Neutrophil (primary cell): ENCODE measurements around the gene NDUFAF3.
A peak's percentile ranks its signal among the peaks of the same experiment; 100 is the strongest.

Experiments used
- H3K27ac ChIP-seq: fragments of 200-600 bp; sonication (generic); 2 replicates; pipeline ENCODE4 v1.5.1; 2016; ENCODE audit warnings: mild to moderate bottlenecking, moderate library complexity
- H3K27me3 ChIP-seq: fragments of 200-600 bp; sonication (generic); 2 replicates; pipeline ENCODE4 v1.6.0; 2016; ENCODE audit warnings: mild to moderate bottlenecking
- H3K36me3 ChIP-seq: fragments of 200-600 bp; sonication (generic); 2 replicates; pipeline ENCODE4 v1.5.1; 2017
- H3K4me1 ChIP-seq, 2 experiments: fragments of 200-600 bp in 1 of 2; sonication (generic) in 1 of 2; 1 replicate in 1 of 2; 2 replicates in 1 of 2; pipeline versions ENCODE4 v1.5.1 to v1.6.1; 2013 to 2016; ENCODE audit warnings: low read depth in 1 of 2, low read length in 1 of 2, mild to moderate bottlenecking in 1 of 2, moderate library complexity in 1 of 2; ENCODE audit not compliant: control insufficient read depth in 1 of 2, insufficient read depth in 1 of 2
- H3K4me3 ChIP-seq, 2 experiments: fragments of 200-600 bp in 1 of 2; sonication (generic) in 1 of 2; 1 replicate in 1 of 2; 2 replicates in 1 of 2; pipeline ENCODE4 v1.5.1; 2013 to 2016; ENCODE audit warnings: low read depth in 1 of 2, low read length in 1 of 2, mild to moderate bottlenecking in 1 of 2, moderate library complexity in 1 of 2
- H3K9me3 ChIP-seq: fragments of 200-600 bp; sonication (generic); 2 replicates; pipeline ENCODE4 v1.5.1; 2016
- TF ChIP-seq, protein P1 (sequence below): fragments of 200-600 bp; sonication (generic); IDR thresholded peaks from 2 replicates; pipeline ENCODE4 v1.5.1; 2016; ENCODE audit warnings: antibody characterized with exemption

Gene NDUFAF3

DNA sequence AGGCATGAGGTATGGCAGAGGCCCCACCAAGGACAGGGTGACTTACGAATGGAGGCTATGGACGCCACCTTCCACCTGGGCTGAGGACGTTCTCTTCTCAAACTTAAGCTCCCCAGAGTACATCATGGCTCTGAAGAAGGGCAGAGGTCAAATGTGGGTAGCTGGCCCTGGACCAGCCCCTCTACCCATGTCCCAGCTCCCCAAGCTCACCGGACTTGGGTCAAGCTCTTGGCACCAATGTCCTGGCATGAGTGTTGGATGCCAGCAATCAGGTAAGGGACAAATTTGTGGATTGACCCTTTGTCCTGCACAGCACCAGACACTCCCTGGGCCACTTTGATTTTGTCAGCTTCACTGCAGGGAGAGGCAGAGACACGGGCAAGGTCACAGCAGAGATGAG, 2.5 kb downstream of the NDUFAF3 start:
- Histone ChIP-seq H3K4me3 (no peak overlapping the region), H3K27me3 (no peaks in the 10 kb centered on the region), H3K36me3 (peaks cover 36% of the 10 kb centered on the region), H3K4me1 (peaks cover 36 to 41% of the 10 kb centered on the region in 2 experiments), H3K27ac (no peak overlapping the region), H3K9me3 (no peaks in the 10 kb centered on the region)
- TF ChIP-seq, protein P1, sequence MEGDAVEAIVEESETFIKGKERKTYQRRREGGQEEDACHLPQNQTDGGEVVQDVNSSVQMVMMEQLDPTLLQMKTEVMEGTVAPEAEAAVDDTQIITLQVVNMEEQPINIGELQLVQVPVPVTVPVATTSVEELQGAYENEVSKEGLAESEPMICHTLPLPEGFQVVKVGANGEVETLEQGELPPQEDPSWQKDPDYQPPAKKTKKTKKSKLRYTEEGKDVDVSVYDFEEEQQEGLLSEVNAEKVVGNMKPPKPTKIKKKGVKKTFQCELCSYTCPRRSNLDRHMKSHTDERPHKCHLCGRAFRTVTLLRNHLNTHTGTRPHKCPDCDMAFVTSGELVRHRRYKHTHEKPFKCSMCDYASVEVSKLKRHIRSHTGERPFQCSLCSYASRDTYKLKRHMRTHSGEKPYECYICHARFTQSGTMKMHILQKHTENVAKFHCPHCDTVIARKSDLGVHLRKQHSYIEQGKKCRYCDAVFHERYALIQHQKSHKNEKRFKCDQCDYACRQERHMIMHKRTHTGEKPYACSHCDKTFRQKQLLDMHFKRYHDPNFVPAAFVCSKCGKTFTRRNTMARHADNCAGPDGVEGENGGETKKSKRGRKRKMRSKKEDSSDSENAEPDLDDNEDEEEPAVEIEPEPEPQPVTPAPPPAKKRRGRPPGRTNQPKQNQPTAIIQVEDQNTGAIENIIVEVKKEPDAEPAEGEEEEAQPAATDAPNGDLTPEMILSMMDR = no peak

DNA sequence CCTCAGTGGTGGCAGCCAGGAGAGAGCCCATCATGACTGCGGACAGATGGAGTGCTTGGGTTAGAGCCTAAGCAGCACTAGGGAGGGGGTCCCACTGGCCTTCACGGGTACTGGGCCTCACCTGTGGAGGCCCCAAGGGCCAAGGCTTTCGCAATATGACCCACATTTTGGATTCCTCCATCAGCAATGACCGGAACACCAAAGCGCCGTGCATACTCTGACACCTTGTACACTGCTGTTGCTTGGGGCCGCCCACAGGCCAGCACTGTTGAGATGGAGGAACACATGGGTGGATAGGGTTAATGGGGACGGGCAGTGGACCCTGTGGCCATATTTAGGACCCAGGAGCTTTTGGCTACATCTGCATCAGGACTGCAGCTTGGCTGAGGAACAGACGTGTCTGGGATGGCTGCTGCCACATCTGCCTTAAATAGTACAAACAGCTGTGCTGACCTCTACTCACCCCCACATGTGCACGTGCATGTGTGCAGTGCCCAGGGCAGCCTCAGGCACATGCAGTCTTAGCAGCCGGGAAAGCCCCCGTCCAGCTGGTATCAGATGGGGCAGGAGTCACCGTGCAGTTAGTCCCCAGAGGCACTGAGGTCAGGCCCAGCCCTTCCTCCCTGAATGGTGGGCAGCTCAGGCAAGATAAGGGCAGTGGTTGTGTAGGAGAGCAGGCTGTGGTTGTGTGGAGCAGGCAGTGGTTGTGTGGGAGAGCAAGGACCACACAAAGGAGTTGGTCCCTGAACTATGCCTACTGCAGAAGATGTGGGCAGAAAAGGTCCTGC, 3.3 kb downstream of the NDUFAF3 start:
- Histone ChIP-seq H3K27me3 (no peaks in the 10 kb centered on the region), H3K4me1 (peaks cover 31 to 37% of the 10 kb centered on the region in 2 experiments), H3K36me3 (peaks cover 36% of the 10 kb centered on the region), H3K9me3 (no peaks in the 10 kb centered on the region), H3K4me3 (no peak overlapping the region), H3K27ac (peak overlapping the region; percentile 1)
- TF ChIP-seq, protein P1 = no peak

DNA sequence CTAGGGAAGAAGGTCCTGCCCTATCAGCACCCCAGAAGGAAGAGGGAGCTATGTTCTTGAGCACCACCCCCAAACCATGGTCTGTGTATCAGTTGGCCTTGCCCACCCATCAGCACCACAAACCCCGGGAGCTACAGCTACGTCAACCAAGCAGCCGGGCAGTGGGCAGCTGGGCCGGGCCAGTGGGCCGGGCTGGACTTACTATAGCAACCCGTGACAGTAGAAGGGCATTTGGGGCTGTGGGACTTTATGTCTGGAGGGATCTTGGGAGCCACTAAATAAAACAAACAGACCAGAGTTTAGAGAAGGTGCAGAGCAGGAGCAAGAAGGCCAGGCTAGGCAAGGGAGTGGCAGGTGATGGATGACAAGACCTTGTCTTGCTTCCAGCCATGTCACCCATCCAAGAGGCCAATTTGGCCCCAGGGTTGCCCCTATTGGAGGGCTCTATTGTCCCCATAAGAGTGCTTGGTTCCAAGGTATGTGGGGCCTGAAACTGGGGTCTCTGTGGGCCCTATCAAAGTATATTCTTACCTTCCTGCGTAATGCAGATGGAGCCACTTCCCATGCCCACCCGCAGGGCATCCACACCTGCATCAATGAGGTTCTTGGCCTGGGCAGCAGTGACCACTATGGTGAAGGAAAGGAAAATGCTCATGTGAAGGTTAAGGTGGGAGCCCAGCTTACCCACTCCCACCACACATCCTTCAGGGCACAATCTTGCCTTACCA, 4.0 kb downstream of the NDUFAF3 start:
- TF ChIP-seq, protein P1 = no peak
- Histone ChIP-seq H3K36me3 (peaks cover 41% of the 10 kb centered on the region), H3K27ac (peak overlapping the region; percentile 1)

DNA sequence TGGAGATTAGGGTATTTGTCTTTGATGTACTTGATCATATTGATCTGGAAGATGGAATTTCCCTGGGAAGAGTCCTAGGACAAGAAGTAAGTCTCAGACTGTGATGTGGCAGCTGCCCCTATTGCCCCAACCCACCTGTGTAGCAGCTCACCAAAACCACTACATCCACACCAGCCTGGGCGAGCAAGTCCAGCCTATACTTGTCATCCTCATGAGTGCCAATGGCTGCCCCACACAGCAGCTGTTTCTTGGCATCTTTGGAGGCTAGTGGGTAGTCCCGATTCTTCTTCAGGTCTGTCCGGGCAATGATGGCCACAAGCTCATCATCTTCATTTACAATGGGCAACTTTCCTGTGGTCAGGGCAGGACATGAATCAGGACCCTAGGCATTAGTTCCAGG, 4.6 kb downstream of the NDUFAF3 start:
- no peaks in the 10 kb centered on the region for H3K27me3 ChIP-seq
- peaks cover 26% of the 10 kb centered on the region in 2 experiments for H3K4me1 ChIP-seq
- TF ChIP-seq, protein P1 = no peak
- peaks cover 47% of the 10 kb centered on the region for H3K36me3 ChIP-seq
- no peaks in the 10 kb centered on the region for H3K9me3 ChIP-seq
- H3K4me3 ChIP-seq = no peak overlapping the region
- H3K27ac ChIP-seq = no peak overlapping the region

More for the DNA sequence above, 4.0 kb downstream of the NDUFAF3 start:
- no peak overlapping the region for H3K4me3 ChIP-seq
- H3K27me3 ChIP-seq = no peaks in the 10 kb centered on the region
- no peaks in the 10 kb centered on the region for H3K9me3 ChIP-seq
- peaks cover 26 to 29% of the 10 kb centered on the region in 2 experiments for H3K4me1 ChIP-seq

DNA sequence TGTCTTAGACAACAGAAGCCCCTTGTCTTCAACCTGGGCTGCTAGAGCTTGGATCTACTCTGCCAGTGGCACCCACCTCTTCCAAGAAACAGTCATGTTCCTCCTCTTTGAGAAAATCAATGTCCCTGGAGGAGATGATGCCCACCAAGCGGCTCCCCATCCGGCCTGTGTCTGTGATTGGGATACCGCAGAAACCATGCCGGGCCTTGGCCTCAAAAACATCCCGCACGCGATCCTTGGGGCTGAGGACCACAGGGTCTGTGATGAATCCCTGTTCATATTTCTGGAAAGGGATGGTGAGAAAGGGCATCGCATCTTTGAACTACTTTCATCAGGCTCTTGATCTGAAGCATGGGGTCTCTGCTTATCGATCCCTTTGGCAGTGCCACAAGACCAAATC, 5.7 kb downstream of the NDUFAF3 start:
- TF ChIP-seq, protein P1 = no peak
- H3K27me3 ChIP-seq = no peaks in the 10 kb centered on the region
- peaks cover 21 to 22% of the 10 kb centered on the region in 2 experiments for H3K4me1 ChIP-seq
- peak overlapping the region; percentile 5 for H3K27ac ChIP-seq
- H3K4me3 ChIP-seq = no peak overlapping the region
- H3K36me3 ChIP-seq = peaks cover 58% of the 10 kb centered on the region
- no peaks in the 10 kb centered on the region for H3K9me3 ChIP-seq
